Vagina (tissue), 2 donors: ENCODE results near the gene MYRF.

ENCODE experiments used
- POLR2A ChIP-seq, 2 donors: fragments of 450-650 bp; IDR thresholded peaks; one replicate each; pipeline ENCODE4 v1.6.1; 2017; ENCODE audit warnings: antibody characterized with exemption in 2 of 2, mild to moderate bottlenecking in 2 of 2, moderate library complexity in 2 of 2
- TF ChIP-seq, protein P1 (sequence below), 3 experiments: fragments of 450-650 bp in 2 of 3; fragments of 200-600 bp in 1 of 3; sonication (generic) in 1 of 3; IDR thresholded peaks; one replicate each; pipeline ENCODE4 v1.5.1; 2017 to 2019; ENCODE audit warnings: antibody characterized with exemption in 3 of 3, mild to moderate bottlenecking in 2 of 3, moderate library complexity in 2 of 3

DNA sequence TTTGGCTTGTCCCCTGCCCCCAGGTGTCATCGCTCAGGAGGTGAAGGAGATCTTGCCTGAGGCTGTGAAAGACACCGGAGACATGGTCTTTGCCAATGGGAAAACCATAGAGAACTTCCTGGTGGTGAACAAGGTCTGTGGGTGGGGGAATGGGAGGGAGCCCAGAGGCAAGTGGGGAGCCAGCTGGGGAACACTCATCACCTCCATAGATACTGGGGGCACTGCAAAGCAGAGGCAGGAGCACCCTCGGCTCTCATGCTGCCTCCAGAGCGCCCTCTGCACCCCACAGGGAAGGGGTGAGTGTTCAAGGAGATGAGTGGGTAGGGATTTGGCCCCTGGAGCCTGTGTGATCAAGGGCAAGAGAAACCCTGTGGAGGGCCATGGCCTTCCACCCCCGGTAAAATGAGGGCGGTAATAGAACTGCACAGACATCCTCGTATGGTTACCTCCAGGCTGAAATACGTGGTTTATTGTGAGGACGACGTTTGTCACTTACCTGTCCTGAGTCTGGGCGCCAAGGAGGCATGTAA, 26.0 kb downstream of the MYRF start:
- no peak for TF ChIP-seq POLR2A (IDR thresholded peaks at IDR 0.05)
- TF ChIP-seq, protein P1, sequence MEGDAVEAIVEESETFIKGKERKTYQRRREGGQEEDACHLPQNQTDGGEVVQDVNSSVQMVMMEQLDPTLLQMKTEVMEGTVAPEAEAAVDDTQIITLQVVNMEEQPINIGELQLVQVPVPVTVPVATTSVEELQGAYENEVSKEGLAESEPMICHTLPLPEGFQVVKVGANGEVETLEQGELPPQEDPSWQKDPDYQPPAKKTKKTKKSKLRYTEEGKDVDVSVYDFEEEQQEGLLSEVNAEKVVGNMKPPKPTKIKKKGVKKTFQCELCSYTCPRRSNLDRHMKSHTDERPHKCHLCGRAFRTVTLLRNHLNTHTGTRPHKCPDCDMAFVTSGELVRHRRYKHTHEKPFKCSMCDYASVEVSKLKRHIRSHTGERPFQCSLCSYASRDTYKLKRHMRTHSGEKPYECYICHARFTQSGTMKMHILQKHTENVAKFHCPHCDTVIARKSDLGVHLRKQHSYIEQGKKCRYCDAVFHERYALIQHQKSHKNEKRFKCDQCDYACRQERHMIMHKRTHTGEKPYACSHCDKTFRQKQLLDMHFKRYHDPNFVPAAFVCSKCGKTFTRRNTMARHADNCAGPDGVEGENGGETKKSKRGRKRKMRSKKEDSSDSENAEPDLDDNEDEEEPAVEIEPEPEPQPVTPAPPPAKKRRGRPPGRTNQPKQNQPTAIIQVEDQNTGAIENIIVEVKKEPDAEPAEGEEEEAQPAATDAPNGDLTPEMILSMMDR (IDR thresholded peaks at IDR 0.05): no peak
